Stimulated activated CD8-positive, alpha-beta memory T cell treated with anti-CD3 and anti-CD28 coated beads, Interleukin-4, amount 100 ng/mL, for 48 hours (primary cell): ENCODE data around the gene COL25A1.
"Not testable (repeated sequence)": the region's sequence is repeated elsewhere in the genome, so short reads cannot be mapped to it uniquely, and the experiment has no call there.

Experiments
- DNase-seq: peaks from one replicate; pipeline ENCODE4 v3.0.0-alpha.2; 2020

The COL25A1 gene

DNA sequence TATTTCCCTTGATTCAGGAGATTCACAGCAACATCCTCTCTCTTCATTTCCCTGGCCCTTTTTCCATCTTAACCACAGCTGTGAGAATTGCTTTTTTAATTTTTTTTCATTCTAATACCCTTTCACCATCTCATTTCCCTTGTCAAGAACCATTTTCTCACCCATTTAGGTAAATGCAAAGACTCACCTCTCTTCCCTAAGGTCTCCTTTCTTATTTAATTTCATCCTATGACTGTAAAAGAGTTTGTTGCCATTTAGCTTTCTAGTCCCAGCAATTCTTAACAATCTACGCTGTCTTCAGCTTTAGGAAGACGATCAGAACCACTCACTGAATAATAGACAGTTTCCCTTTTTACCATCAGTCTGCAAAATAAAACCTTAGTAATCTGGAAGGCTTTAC lies 298.5 kb downstream of the COL25A1 start:
- DNase-seq, result no peak

DNA sequence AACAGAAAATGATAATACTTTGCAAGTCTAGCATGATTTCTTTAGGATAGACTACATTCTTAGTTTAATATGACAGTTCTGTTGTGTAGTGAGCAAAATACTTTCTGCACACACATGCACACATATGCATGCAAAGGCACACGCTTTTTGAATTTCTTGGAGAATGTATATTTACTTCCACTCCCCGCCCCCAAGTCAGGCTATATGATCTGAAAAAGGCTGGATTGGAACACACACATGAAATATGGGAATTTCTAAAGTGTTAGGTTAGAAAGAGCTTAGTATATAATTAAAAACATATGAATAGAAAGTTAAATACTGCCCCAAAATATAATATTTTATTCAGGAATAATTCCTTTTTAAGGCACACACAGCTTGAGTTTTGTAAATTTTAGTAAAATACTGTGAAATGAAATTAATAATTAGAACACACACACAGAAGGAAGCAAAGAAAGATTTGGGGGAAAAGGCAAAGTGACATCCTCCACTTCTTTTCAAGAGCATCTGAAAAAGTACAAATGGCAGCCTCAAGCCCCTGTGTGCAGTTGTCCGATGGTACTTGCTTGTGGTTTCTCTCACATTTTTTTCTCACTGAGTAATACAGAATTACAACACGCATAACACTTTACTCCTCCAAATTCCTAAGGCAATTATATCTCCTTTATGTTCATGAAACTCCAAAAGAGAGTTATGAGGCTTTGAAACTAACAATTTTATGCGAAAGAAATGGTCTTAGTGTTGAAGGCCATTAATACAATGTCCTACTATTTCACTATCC lies 310.7 kb downstream of the COL25A1 start:
- no peak for DNase-seq

DNA sequence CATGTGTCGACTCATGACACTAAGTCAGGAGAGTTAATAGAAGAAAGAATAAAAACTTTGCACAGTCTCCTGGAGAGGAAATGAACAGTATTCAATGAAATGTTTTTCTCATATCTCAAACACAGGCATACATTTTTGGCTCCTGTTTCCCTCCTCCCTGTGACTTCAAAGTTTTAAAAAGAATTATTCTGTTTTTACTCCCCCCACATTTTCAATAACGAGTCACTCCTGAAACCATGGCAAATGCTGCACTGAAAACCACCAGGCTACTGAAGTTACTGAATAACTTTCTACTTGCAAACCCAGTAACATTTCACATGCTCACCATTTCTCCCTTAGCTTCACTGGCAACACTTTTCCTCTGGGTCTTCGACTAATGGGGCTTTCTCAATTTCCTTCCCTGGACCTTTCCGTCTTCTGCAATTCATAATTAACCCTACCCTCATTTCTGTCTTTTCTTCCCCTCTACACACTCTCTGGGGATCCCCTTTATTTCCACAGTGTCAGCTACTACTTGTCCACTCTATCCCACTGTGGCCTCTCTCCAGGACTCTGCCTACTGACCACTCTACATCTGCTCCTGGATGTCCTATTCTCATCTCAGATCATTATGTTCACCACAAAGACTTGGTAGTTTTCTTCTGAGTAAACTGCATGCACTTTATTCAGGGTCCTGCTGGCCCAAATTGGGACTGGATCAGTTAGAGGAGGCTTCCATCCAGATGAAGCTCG lies 313.8 kb downstream of the COL25A1 start:
- no peak for DNase-seq

DNA sequence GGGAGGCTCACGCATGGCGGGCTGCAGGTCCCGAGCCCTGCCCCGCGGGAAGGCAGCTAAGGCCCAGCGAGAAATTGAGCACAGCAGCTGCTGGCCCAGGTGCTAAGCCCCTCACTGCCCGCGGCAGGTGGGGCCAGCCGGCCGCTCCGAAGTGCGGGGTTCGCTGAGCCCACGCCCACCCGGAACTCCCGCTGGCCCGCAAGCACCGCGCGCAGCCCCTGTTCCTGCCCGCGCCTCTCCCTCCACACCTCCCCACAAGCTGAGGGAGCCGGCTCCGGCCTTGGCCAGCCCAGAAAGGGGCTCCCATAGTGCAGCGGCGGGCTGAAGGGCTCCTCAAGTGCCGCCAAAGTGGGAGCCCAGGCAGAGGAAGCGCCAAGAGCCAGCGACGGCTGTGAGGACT lies 318.0 kb downstream of the COL25A1 start:
- DNase-seq, result not testable (repeated sequence)

DNA sequence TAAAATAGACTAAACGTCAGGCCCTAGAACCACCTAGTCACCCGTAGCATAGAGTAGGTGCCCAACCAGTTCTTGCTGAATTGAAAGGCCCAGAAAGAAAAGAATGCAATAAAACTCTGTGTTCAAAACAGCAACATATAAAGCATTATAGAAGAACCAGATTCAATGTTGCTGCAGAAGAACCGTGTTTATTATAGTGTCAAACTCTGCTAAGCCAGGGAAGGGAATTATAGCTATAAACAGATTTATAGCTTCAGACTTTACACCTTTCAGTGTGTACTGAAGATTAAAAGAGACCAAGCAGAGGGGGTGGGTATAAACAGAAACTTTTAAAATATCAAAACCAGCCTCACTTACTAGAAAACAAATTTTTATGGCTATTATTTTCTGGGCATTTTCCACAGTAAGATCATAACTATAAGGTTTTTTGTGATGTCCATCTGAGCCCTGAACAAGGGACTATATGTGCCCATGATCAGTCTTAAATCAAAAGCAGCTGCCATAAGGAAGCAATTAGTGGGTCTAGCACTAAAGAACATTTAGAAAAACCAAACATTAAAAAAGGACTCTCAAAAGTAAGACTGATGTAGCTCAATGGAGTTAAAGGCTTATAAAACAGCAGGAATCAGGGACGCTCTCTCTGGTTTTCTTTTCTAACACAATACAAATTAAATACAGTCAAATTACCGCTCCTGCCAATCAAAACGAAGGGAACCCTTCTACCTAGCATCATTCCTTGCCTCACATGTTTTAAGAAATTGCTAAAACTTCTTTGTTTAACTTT lies 319.9 kb downstream of the COL25A1 start:
- DNase-seq, result no peak

DNA sequence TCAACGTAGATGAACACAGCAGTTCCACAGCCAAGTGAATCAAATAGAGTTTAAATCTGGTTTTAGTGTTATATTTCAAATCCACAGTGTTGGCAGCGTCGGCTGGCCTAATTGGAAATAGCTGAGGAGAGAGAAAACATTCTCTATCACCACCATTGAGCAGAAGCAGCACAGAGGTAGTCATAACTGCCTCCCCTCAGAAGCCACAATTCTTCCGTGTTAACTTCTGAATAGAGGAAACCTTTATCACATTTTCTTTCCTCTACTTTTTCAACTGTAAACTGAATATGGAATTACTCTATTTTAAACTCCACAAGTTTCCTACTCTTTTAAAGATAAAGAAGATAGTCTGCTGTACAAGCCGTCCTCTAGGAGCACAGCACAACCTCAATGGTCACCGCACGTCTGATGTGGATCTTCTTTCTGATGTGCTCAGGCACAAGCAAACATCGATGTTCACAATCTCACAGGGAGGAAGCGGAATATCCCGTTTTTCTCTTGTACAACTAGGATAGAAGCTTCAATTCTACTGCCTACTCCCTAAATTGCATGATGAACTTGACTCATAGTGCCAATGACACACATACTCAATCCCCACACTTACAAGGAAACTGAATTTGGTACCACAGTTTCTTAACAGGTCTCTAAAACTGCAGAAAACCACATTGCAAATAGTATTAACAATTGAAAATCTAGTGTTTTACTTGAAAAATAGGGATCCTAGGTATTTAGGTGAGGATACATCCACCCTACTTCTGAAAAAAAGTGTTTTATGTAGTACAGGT lies 321.8 kb downstream of the COL25A1 start:
- DNase-seq, result no peak

DNA sequence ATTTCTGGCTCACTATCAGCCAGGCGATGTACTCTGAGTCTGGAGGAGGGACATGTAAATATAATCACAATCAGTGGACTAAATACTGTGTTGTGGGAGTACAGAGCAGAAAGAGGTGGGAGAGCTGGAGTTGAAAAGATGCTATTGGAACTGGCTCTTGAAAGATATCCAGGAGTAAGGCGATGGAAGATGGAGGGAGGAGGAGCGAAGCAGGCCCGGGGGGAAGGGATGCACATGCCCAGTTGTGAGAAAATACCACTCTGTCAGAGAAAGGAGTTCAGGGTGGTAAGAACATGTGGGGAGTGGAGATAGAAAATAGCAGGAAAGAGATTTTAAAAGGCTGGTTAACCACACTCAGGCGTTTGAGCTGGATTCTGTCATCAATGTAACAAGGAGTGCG lies 322.7 kb downstream of the COL25A1 start:
- no peak for DNase-seq

DNA sequence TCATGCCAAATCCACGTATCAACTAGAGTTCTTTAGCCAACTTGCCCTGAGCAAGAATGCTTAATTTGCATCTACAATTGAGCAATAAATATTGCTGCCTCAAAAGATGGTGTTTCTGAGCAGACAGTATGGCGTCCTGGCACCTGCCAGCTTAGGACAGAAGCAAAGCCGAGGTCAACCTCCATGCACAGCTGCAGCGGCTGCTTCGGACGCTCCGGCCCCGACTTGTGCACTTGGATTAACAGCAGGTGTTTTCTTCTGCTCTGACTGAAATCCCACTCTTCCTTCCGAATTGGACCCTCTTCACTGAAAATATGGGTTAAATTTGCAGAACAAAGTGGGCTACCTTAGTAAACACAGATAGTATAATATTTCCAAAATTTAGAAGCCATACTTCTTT lies 324.4 kb downstream of the COL25A1 start:
- no peak for DNase-seq

DNA sequence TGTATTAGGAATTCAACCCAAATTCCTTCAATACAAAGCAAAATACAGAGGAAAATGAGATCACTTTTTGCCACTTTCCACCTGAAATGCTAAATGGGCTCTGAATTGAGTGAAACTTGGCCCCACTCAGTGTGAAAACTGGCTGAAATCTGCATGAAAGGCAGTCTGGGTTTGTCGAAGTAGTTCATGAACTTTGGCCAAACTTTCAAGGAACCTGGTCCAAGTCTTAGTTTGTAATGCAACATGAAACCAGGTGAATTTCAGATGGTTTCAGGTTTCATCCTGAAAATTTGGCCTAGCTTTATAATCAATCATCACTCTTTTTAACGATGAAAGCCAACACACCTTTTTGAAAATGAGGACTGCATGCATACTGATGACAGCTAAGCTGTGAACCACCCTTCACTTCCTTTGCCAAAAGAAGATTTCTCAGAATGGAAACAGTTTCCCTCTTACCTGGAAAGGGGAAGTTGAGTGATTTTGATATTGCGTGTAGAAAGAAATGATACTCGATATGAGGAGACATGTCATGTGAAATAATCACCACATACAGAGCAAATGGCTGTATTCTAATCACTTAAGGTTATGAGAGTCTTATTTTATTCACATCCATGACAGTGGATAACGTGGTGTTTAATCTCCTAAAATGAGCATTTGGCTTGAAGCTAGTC lies 329.7 kb downstream of the COL25A1 start:
- DNase-seq, result no peak

DNA sequence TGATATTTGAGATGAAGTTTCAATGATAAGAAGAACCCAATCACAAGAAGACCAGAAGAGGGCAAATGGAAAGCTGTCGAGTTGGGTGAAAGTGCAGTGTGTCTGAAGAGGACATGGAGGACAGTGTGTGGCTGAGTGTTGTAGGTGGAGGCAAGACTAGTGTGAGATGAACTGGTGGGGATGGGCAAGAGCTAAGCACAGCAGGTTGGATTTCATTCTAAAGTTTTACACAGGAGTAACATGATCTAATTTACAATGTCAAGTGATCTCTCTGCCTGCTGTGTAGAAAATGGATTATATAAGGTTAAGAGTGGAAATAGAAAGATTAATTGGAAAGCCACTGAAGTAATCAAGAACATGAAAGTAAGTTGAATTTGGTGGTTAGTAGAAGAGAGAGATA lies 331.0 kb downstream of the COL25A1 start:
- DNase-seq, result no peak

DNA sequence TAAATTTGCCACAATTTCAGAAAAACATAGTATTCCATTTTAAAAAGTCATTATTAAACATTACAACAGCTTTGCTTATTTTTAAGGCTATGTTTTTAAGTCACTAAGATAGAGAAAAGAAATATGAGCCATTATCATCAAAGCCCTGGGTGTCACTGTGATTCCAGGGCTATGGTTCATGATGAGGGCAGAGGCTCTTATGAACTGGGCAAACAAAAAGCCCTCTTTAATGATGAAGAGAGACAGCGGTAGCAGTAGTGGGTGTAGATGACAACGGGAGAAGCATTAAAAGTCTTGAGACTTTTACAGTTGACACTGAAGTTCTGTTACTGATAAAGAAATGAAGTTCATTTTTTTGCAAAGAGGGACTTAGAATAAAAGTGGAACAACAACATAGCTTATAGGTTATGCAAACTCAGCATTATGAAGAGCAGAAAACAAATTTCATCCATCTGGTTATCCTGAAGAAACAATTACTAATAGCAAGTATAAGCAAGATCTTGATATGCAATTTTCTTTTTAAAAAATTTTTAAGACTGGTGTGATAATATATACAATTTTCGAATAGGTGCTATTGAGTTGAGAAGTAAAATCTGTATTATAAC lies 336.9 kb downstream of the COL25A1 start:
- no peak for DNase-seq

DNA sequence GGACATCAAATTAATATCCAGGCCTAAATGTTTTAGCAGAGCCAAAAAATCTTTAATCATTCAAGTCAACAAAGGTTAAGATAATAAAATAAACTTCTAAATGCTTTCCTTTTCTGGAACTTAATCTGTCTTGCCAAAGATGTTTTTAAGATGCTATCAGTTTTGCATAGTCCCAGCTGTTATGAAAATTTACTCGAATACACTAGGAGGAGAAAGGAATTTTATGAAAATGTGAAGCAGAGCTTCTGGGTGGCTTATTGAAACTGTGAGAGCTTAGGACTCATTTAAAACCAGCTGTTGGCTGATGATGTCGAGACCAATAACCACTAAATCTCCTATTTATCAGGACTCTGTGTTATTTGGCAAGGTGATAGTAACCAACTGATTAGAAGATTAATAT lies 337.4 kb downstream of the COL25A1 start:
- DNase-seq, result no peak

DNA sequence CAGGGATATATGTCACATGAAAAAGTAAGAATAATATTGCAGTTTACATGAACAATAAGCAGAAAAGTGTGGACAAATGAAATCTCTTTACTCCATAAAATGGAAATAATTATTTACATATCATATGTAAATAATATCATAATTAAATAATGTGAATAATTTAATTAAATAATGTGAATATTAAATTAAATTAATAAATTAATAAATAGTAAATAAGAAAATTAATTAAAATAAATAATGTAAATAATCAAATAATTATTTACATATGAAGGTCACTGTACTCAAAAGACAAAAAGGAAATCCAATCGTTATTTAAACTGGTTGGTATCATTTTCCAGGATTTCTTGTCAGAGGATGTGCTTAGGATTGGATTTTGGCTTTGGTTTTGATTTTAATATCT lies 338.5 kb downstream of the COL25A1 start:
- DNase-seq, result no peak

DNA sequence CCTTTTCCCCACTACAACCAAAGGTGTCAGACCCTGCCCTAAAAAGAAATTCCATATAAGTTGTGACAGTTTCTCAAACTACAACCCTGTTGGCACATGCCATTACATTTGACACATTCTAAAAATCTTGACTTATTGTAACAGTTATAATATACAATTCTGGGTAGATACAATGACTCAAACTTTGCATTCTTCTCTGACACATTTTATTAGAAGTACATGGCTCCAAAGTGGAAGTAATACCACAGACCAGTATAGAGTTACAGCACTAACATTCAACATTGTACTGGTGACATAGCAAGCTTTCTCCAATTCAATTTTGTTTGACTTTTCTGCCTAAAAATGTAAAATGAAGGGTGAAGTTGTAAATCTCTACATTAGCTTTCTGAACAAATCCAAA lies 343.0 kb downstream of the COL25A1 start:
- DNase-seq, result no peak

DNA sequence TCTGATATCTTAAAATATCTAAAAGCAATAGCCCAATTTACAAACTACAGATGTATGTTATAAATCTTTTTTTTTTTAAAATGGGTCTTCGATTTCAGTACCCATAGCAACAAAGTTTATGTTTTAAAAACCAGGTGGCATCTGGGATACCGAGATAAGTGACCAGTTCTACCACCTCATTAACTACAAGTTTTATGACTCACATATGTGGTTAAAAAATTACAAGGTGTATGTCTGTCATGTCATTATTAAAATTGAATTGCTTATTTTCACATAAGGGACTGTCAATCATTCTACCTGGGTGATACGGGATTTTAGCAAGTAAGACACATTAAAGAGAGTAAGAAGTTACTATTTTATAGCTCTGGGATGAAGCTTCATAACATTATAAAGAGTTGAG lies 347.6 kb downstream of the COL25A1 start:
- no peak for DNase-seq

DNA sequence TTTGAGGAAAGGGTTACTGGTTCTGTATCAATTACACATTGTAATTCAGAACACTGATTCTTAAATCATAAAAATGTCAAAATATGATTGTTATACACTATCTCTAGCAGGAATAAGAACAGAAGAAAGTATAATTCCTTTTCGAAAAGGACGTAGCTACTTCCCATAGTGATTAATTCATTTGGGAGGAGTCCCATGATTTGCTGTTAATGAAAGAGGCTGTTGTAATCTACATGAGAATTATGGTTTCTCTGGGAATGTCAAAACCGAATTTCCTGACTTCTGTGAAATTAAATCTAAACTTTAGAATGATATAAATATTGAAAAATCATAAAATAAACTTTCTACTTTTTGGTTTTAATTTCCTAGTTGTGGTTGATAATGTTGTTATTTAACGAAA lies 348.5 kb downstream of the COL25A1 start:
- no peak for DNase-seq

DNA sequence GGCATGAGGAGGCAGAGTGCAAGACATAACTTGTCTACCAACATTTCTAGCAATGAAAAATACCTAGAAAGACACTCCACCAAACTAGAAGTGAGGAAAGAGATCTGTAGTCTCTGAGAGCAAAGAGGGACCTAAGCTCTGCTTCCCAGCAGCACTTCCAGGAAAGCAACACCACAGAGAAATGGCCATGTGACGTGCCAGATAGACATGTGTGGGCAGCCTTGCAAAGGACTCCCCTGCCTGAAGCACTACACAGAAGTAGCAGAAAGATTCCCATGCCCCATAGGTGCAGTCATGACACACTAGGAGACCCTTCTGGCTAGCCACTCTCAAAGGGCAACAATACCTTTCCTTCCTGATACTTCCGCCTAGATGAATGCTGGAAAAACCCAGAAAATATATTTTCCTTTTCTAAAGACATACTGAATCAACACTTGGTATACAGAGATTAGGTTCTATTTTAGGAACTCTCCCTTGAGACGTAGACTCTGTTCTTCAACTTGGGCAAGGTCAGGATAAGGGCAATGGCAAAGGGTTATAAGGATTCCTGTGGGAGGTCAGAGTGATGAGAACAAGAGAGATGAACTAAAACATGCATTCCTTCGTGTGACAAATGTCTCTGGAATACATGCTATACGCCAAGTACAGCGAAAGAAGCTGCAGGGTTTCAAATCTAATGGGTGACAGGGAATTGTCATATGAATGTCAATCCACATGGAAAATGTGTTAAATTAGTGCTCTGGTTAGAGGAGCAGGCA lies 352.1 kb downstream of the COL25A1 start:
- no peak for DNase-seq

DNA sequence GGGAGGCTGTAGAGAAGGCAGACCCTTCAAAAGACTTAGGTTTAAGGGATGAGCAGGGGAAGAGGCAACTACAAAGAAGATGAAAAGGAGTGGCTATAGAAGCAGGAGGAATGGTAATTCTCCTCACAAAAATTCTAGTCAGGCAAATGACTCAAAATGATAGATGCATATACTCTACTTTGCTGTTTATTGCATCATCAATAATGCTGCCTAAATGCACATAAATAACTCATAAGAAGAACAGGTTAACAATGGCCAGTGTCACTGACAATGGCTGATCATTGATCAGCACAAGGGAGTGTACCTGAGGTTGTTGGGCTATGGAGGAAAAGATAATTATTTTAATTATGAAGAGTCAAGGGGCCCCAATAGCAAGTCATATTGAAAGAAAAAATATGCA lies 354.9 kb downstream of the COL25A1 start:
- DNase-seq, result no peak

DNA sequence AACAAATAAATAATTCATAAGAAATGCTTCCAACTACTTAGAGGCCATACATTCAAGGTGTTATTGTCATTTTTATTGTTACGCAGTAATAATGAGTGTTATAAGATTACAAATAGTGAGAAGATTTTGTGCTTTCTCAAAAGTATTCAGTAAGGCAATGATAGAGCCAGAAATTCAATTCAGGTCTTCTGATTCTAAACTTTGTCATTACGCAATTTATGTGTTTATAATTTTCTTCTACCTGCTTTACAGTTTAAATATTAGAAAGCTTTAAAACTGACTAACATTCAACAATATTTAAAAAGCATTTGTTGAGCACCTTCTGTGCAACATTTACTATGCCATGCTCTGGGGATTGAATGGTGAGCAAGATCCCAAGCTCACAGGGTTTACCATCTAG lies 356.2 kb downstream of the COL25A1 start:
- DNase-seq, result no peak

DNA sequence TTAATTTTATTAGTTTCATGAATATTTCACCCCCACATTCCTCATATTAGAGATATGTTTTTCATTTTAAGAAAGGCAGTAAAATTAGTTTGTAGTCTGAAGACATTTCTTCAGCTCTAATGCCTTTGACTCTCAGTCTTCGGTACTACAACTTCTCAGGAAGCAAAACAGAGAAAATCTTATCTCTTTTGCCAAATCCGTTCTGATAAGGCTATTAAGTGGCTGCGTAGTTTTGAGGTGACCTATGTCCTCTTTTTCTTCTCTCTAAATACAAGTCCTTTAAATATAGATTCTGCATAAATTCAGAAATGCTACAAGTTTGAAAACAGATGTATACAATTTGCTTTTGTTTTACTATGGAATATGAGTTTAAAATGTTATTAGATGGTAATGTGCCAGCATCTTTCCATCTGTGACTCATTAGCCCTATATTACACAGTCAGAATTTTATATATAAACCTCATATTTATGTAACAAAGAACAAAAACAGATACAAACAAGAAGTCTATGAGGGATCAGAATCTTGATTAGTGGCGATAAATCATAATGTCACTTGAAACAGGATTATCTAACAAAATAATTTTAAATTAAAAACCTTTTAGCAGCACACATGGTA lies 358.4 kb downstream of the COL25A1 start:
- DNase-seq, result no peak

DNA sequence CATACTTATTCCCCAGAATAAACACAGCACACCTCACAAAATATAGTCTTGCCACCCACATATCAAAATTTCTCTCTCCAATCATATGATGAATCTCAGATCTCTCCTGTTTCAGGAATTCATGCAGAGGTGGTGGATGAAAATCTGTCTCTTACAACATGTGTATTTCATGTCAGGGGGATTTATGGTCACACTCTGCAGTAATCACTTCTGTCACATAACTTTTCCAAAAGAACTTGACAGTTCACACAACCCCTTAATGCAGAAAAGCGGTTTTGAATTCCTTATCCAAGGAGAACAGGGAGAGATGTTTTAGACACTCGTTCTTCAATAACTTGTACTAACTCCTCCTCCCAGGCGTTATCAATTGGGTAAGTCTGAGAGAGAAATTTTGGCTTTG lies 359.1 kb downstream of the COL25A1 start:
- no peak for DNase-seq
